ENCODE results near the gene PDS5A.
"Not testable (repeated sequence)": the region's sequence is repeated elsewhere in the genome, so short reads cannot be mapped to it uniquely, and the experiment has no call there.

Gene PDS5A

GRCh38 chr4:39905656-39906055, 72.1 kb downstream of the PDS5A start:
- DNase-seq (ENCODE audit: low read depth in 3 of 3) = no peak

- not testable (repeated sequence) for DNase-seq (ENCODE audit: low read depth in 3 of 3)
Observed at GRCh38 chr4:39905019-39905418, 72.7 kb downstream of the PDS5A start.

GRCh38 chr4:39900966-39901365, 76.7 kb downstream of the PDS5A start:
- no peak for DNase-seq (ENCODE audit: low read depth in 3 of 3)

- no peak for DNase-seq (ENCODE audit: low read depth in 3 of 3)
Observed at GRCh38 chr4:39899291-39899690, 78.4 kb downstream of the PDS5A start.

GRCh38 chr4:39898015-39898414, 79.7 kb downstream of the PDS5A start:
- no peak for DNase-seq (ENCODE audit: low read depth in 3 of 3)

- no peak for DNase-seq (ENCODE audit: low read depth in 3 of 3)
Observed at GRCh38 chr4:39893693-39894072, 84.0 kb downstream of the PDS5A start.

GRCh38 chr4:39892988-39893692, 84.6 kb downstream of the PDS5A start:
- DNase-seq (ENCODE audit: low read depth in 3 of 3) = no peak

- no peak for DNase-seq (ENCODE audit: low read depth in 3 of 3)
Observed at GRCh38 chr4:39889226-39889625, 88.5 kb downstream of the PDS5A start.

- no peak for DNase-seq (ENCODE audit: low read depth in 3 of 3)
Observed at GRCh38 chr4:39888541-39888940, 89.2 kb downstream of the PDS5A start.

GRCh38 chr4:39883646-39884045, 94.1 kb downstream of the PDS5A start:
- DNase-seq (ENCODE audit: low read depth in 3 of 3) = no peak

- DNase-seq (ENCODE audit: low read depth in 3 of 3) = no peak
Observed at GRCh38 chr4:39881789-39882188, 95.9 kb downstream of the PDS5A start.

- DNase-seq (ENCODE audit: low read depth in 3 of 3) = no peak
Observed at GRCh38 chr4:39877971-39878370, 99.7 kb downstream of the PDS5A start.

GRCh38 chr4:39873823-39874222, 103.9 kb downstream of the PDS5A start:
- no peak for DNase-seq (ENCODE audit: low read depth in 3 of 3)

GRCh38 chr4:39865280-39865679, 112.4 kb downstream of the PDS5A start:
- no peak for DNase-seq (ENCODE audit: low read depth in 3 of 3)

- no peak for DNase-seq (ENCODE audit: low read depth in 3 of 3)
Observed at GRCh38 chr4:39864391-39864790, 113.3 kb downstream of the PDS5A start.

GRCh38 chr4:39860804-39861203, 116.9 kb downstream of the PDS5A start:
- DNase-seq (ENCODE audit: low read depth in 3 of 3) = no peak

GRCh38 chr4:39855909-39856512, 121.7 kb downstream of the PDS5A start:
- no peak for DNase-seq (ENCODE audit: low read depth in 3 of 3)

- no peak for DNase-seq (ENCODE audit: low read depth in 3 of 3)
Observed at GRCh38 chr4:39852636-39853035, 125.1 kb downstream of the PDS5A start.

GRCh38 chr4:39850727-39851126, 127.0 kb downstream of the PDS5A start:
- DNase-seq (ENCODE audit: low read depth in 3 of 3) = no peak

GRCh38 chr4:39846705-39847104, 131.0 kb downstream of the PDS5A start:
- no peak for DNase-seq (ENCODE audit: low read depth in 3 of 3)

- DNase-seq (ENCODE audit: low read depth in 3 of 3) = no peak
Observed at GRCh38 chr4:39846120-39846519, 131.6 kb downstream of the PDS5A start.

- no peak for DNase-seq (ENCODE audit: low read depth in 3 of 3)
Observed at GRCh38 chr4:39841894-39842293, 135.8 kb downstream of the PDS5A start.

- not testable (repeated sequence) for DNase-seq (ENCODE audit: low read depth in 3 of 3)
Observed at GRCh38 chr4:39840516-39840915, 137.2 kb downstream of the PDS5A start.

GRCh38 chr4:39840027-39840426, 137.7 kb downstream of the PDS5A start:
- no peak for DNase-seq (ENCODE audit: low read depth in 3 of 3)
